KG1 (cell line): ENCODE measurements around the gene HS2ST1.
"Not testable (repeated sequence)": the region's sequence is repeated elsewhere in the genome, so short reads cannot be mapped to it uniquely, and the experiment has no call there.

Experiments used
- DNase-seq: peaks from one replicate; lab custom pipeline; 2025; lab: John Stamatoyannopoulos, UW

HS2ST1 gene

GRCh38 chr1:87023326-87023725, 108.9 kb downstream of the HS2ST1 start:
- DNase-seq: no peak

GRCh38 chr1:87024936-87025540, 110.6 kb downstream of the HS2ST1 start:
- DNase-seq: no peak

- not testable (repeated sequence) for DNase-seq
Observed at GRCh38 chr1:87027561-87027960, 113.1 kb downstream of the HS2ST1 start.

- DNase-seq: no peak
Observed at GRCh38 chr1:87028576-87028975, 114.1 kb downstream of the HS2ST1 start.

- no peak for DNase-seq
Observed at GRCh38 chr1:87030740-87031690, 116.6 kb downstream of the HS2ST1 start.

- DNase-seq: no peak
Observed at GRCh38 chr1:87034351-87034750, 119.9 kb downstream of the HS2ST1 start.

GRCh38 chr1:87039096-87039495, 124.7 kb downstream of the HS2ST1 start:
- DNase-seq: no peak

- DNase-seq: no peak
Observed at GRCh38 chr1:87042111-87042811, 127.8 kb downstream of the HS2ST1 start.

- no peak for DNase-seq
Observed at GRCh38 chr1:87044424-87044823, 130.0 kb downstream of the HS2ST1 start.

GRCh38 chr1:87044840-87045239, 130.4 kb downstream of the HS2ST1 start:
- no peak for DNase-seq

GRCh38 chr1:87045761-87046304, 131.4 kb downstream of the HS2ST1 start:
- no peak for DNase-seq

GRCh38 chr1:87046951-87047350, 132.5 kb downstream of the HS2ST1 start:
- DNase-seq: no peak

- no peak for DNase-seq
Observed at GRCh38 chr1:87048237-87048636, 133.8 kb downstream of the HS2ST1 start.

GRCh38 chr1:87051965-87052364, 137.5 kb downstream of the HS2ST1 start:
- no peak for DNase-seq

- no peak for DNase-seq
Observed at GRCh38 chr1:87052400-87052799, 138.0 kb downstream of the HS2ST1 start.

- DNase-seq: no peak
Observed at GRCh38 chr1:87052961-87053360, 138.5 kb downstream of the HS2ST1 start.

GRCh38 chr1:87053446-87053845, 139.0 kb downstream of the HS2ST1 start:
- DNase-seq: no peak

GRCh38 chr1:87056974-87057373, 142.5 kb downstream of the HS2ST1 start:
- DNase-seq: no peak

GRCh38 chr1:87058343-87058649, 143.9 kb downstream of the HS2ST1 start:
- DNase-seq: no peak

GRCh38 chr1:87061742-87062156, 147.3 kb downstream of the HS2ST1 start:
- DNase-seq: no peak

- DNase-seq: no peak
Observed at GRCh38 chr1:87062687-87063086, 148.3 kb downstream of the HS2ST1 start.

GRCh38 chr1:87064309-87064708, 149.9 kb downstream of the HS2ST1 start:
- DNase-seq: no peak

GRCh38 chr1:87064986-87065385, 150.6 kb downstream of the HS2ST1 start:
- no peak for DNase-seq
